HCT116 (cell line): ENCODE data around the gene WNK2. TPM values are rescaled to one million over a fixed set of nuclear protein-coding genes. Genes with fewer than 3 reads are reported as not detected.

Experiments used
- ATAC-seq: fragments of 200-7000 bp; cut with Tn5 transposase; 2 replicates; pipeline ENCODE4 v1.9.1; 2020; ENCODE audit warnings: mild to moderate bottlenecking, moderate library complexity
- Bru-seq: library from RNA; stranded (reverse); fragments of 400-500 nt; gene quantifications from one replicate; lab custom pipeline; 2021; lab: Mats Ljungman, UMichigan
- BruChase-seq, 2 experiments: library from RNA; stranded (reverse); fragments of 400-500 nt; gene quantifications; one replicate each; lab custom pipeline; 2021; lab: Mats Ljungman, UMichigan
- BruUV-seq: library from RNA; stranded (reverse); fragments of 400-500 nt; replicated peaks from 2 replicates; lab custom pipeline; 2021; lab: Mats Ljungman, UMichigan
- CTCF ChIA-PET: fragments of 300-600 bp; sonication (Branson Sonifier 250); formaldehyde crosslinking; loops from one replicate; lab custom pipeline; 2021; ENCODE audit warnings: antibody characterized with exemption; lab: Charles Lee
- POLR2A ChIA-PET: fragments of 300-600, 350-600 bp; sonication (Branson Sonifier 250); formaldehyde crosslinking; loops from one replicate; lab custom pipeline; 2021; ENCODE audit warnings: antibody characterized with exemption; lab: Charles Lee
- RAD21 ChIA-PET, 2 experiments: fragments of 300-600 bp; sonication (Branson Sonifier 250); formaldehyde crosslinking; loops; one replicate each; lab custom pipeline; 2023; ENCODE audit warnings: low total read pairs in 2 of 2; ENCODE audit not compliant: uncharacterized antibody in 2 of 2, unreplicated experiment in 2 of 2, low non-redundant PET in 1 of 2; lab: Charles Lee
- DNase-seq: peaks from one replicate; pipeline ENCODE4 v3.0.0-alpha.2; 2010; ENCODE audit warnings: low read depth, low spot score
- H2AFZ ChIP-seq: fragments of 200-600 bp; shearing (Covaris generic), sonication (generic); 2 replicates; pipeline ENCODE4 v1.6.1; 2017; ENCODE audit warnings: low read depth, mixed run types, mixed read lengths, antibody characterized with exemption, low read length; ENCODE audit not compliant: poor library complexity, severe bottlenecking
- H3K27ac ChIP-seq: 2 replicates; pipeline ENCODE4 v1.5.1; 2012; ENCODE audit warnings: low read depth, low read length
- H3K27me3 ChIP-seq: fragments of 200-600 bp; sonication (generic); 2 replicates; pipeline ENCODE4 v1.6.1; 2016; ENCODE audit warnings: mixed run types, low read length, mixed read lengths; ENCODE audit not compliant: insufficient read depth
- H3K36me3 ChIP-seq, 2 experiments: fragments of 200-500 bp in 1 of 2; fragments of 200-600 bp in 1 of 2; sonication (Bioruptor generic) in 1 of 2; sonication (generic) in 1 of 2; 2 replicates each; pipeline versions ENCODE4 v1.5.1 to v1.6.1; 2014 to 2016; ENCODE audit warnings: low read length in 2 of 2, inconsistent platforms in 1 of 2, mixed read lengths in 1 of 2, mixed run types in 1 of 2; ENCODE audit not compliant: insufficient read depth in 2 of 2, control insufficient read depth in 1 of 2
- H3K4me1 ChIP-seq, 2 experiments: fragments of 200-600 bp in 1 of 2; sonication (generic) in 1 of 2; 2 replicates each; pipeline versions ENCODE4 v1.5.1 to v1.6.1; 2012 to 2017; ENCODE audit warnings: low read length in 2 of 2, inconsistent platforms in 1 of 2, mild to moderate bottlenecking in 1 of 2, mixed read lengths in 1 of 2, mixed run types in 1 of 2, moderate library complexity in 1 of 2; ENCODE audit not compliant: insufficient read depth in 2 of 2, control insufficient read depth in 1 of 2
- H3K4me2 ChIP-seq: fragments of 200-600 bp; sonication (generic); 2 replicates; pipeline ENCODE4 v1.6.1; 2017; ENCODE audit warnings: mixed run types, low read length, mixed read lengths
- H3K4me3 ChIP-seq, 2 experiments: fragments of 200-600 bp in 1 of 2; sonication (generic) in 1 of 2; replicated peaks in 1 of 2; 2 replicates each; pipeline ENCODE4 v1.5.1; 2011 to 2016; ENCODE audit warnings: low read length in 2 of 2, control low read depth in 1 of 2, low read depth in 1 of 2, mild to moderate bottlenecking in 1 of 2, mixed read lengths in 1 of 2, mixed run types in 1 of 2
- H3K79me2 ChIP-seq: fragments of 200-600 bp; sonication (generic); 2 replicates; pipeline ENCODE4 v1.6.1; 2017; ENCODE audit warnings: mild to moderate bottlenecking, mixed run types, low read length, moderate library complexity, mixed read lengths; ENCODE audit not compliant: insufficient read depth
- H3K9ac ChIP-seq: fragments of 200-600 bp; sonication (generic); 2 replicates; pipeline ENCODE4 v1.6.1; 2016; ENCODE audit warnings: low read length, mixed read lengths
- H3K9me2 ChIP-seq: fragments of 200-600 bp; sonication (generic), shearing (Covaris generic); 2 replicates; pipeline ENCODE4 v1.6.1; 2017; ENCODE audit warnings: mixed run types, mild to moderate bottlenecking, moderate library complexity; ENCODE audit not compliant: insufficient read depth
- H3K9me3 ChIP-seq, 2 experiments: fragments of 200-500 bp in 1 of 2; fragments of 200-600 bp in 1 of 2; sonication (Bioruptor generic) in 1 of 2; sonication (generic) in 1 of 2; 2 replicates each; pipeline ENCODE4 v1.6.1; 2014 to 2017; ENCODE audit warnings: low read length in 2 of 2, mixed read lengths in 2 of 2, inconsistent platforms in 1 of 2, low read depth in 1 of 2, mild to moderate bottlenecking in 1 of 2, mixed run types in 1 of 2, moderate library complexity in 1 of 2; ENCODE audit not compliant: control insufficient read depth in 1 of 2, insufficient read depth in 1 of 2
- H4K20me1 ChIP-seq: fragments of 200-600 bp; sonication (generic), shearing (Covaris generic); 2 replicates; pipeline ENCODE4 v1.6.1; 2017; ENCODE audit warnings: mixed run types, mild to moderate bottlenecking, moderate library complexity; ENCODE audit not compliant: insufficient read depth
- MAX ChIP-seq: IDR thresholded peaks from 2 replicates; pipeline ENCODE4 v1.6.1; 2012
- POLR2A ChIP-seq: IDR thresholded peaks from 2 replicates; pipeline ENCODE4 v1.7.0; 2011; ENCODE audit warnings: borderline replicate concordance; ENCODE audit not compliant: insufficient read depth, insufficient read length; ENCODE audit errors: extremely low read depth
- POLR2AphosphoS5 ChIP-seq: IDR thresholded peaks from 2 replicates; pipeline ENCODE4 v1.6.1; 2011; ENCODE audit warnings: mild to moderate bottlenecking, low read depth, low read length, moderate library complexity
- RAD21 ChIP-seq: IDR thresholded peaks from 2 replicates; pipeline ENCODE4 v1.6.1; 2012; ENCODE audit warnings: low read depth, mild to moderate bottlenecking
- ZFX ChIP-seq: fragments of 450-650 bp; IDR thresholded peaks from 2 replicates; pipeline ENCODE4 v1.6.1; 2017
- intact Hi-C: fragments of 100-400 bp; cut with micrococcal nuclease; formaldehyde crosslinking; loops from 2 replicates; pipeline ENCODE4 v1.10.0; 2022
- long read RNA-seq: library from polyadenylated mRNA; unstranded; transcript quantifications from one replicate; pipeline ENCODE4 v2.0.0, GENCODE V29; 2021; ENCODE audit not compliant: unreplicated experiment
- polyA plus RNA-seq: library from polyadenylated mRNA; unstranded; fragments of >200 nt; gene quantifications from 2 replicates; pipeline ENCODE4 v1.2.1, GENCODE V29; 2012; ENCODE audit warnings: missing spikeins
- total RNA-seq: library from RNA; stranded (reverse); gene quantifications from one replicate; pipeline ENCODE4 v1.2.1, GENCODE V29; 2021; ENCODE audit not compliant: unreplicated experiment

Gene WNK2
- total RNA-seq (24.4 TPM), Bru-seq, nascent RNA (percentile 54 among the genes with signal in this experiment), BruChase-seq, experiment 1, labeled RNA remaining after a 6-hour chase (percentile 53 among the genes with signal in this experiment), BruChase-seq, experiment 2, labeled RNA remaining after a 2-hour chase (percentile 54 among the genes with signal in this experiment)
- 9.6 and 12.3 TPM in 2 replicates for polyA plus RNA-seq
- long read RNA-seq, partial matches to known transcripts = 4 of 21 reads
- long read RNA-seq, other reads (novel, unspliced or antisense) = 16 of 21 reads

- peaks cover 28% of the 10 kb centered on the region; the same call in 1 of the 2 replicates for H3K79me2 ChIP-seq
- H3K27me3 ChIP-seq = no peaks in the 10 kb centered on the region
- POLR2A ChIA-PET = no interaction called here
- H3K9me2 ChIP-seq = no peaks in the 10 kb centered on the region
- no peak within 1 kb of the TSS for H2AFZ ChIP-seq
- peak within 1 kb of the TSS; percentile 47; the same call in 1 of the 2 replicates for H3K27ac ChIP-seq
- H3K4me2 ChIP-seq = peak within 1 kb of the TSS; percentile 93
- intact Hi-C loops = no loop called here
- no peaks in the 10 kb centered on the region; a peak in 1 of 4 replicates for H3K36me3 ChIP-seq
- peak within 1 kb of the TSS; percentile 73 for H3K9ac ChIP-seq
- DNase-seq = no peak
- RAD21 ChIA-PET = no interaction called here
- BruUV-seq = no TSS peak
- H4K20me1 ChIP-seq = no peaks in the 10 kb centered on the region
- CTCF ChIA-PET = no interaction called here
- no peaks in the 10 kb centered on the region for H3K9me3 ChIP-seq
- peak within 1 kb of the TSS; percentile 52 to 68 for H3K4me3 ChIP-seq
- H3K4me1 ChIP-seq = peaks cover 5 to 13% of the 10 kb centered on the region in 2 experiments
- TF ChIP-seq ZFX (peak; percentile 57; the same call in 1 of the 2 replicates), POLR2A (peak; percentile 66), MAX (peak; percentile 39; the same call in 1 of the 2 replicates), RAD21 (no peak), POLR2AphosphoS5 (peak; percentile 60)
- ATAC-seq = peak; percentile 92
These were observed at the start of gene WNK2 for GRCh38 chr9:93183663-93184431. WNK2 (plus strand) TSS chr9:93184139; CDS start chr9:93184930, 791 bp downstream.
